Stomach smooth muscle (tissue), 2 donors: ENCODE data around the gene PRR20A.
"Not testable (repeated sequence)": the region's sequence is repeated elsewhere in the genome, so short reads cannot be mapped to it uniquely, and the experiment has no call there.

Experiments used
- H3K27ac ChIP-seq: one replicate; pipeline ENCODE4 v1.7.0; 2013; ENCODE audit warnings: mild to moderate bottlenecking, low read length, inconsistent platforms
- H3K27me3 ChIP-seq, 2 donors: one replicate each; pipeline ENCODE4 v1.7.0; 2013; ENCODE audit warnings: low read length in 2 of 2; ENCODE audit not compliant: insufficient read depth in 2 of 2, control insufficient read depth in 1 of 2
- H3K36me3 ChIP-seq, 2 donors: one replicate each; pipeline ENCODE4 v1.7.0; 2013; ENCODE audit warnings: low read length in 2 of 2; ENCODE audit not compliant: control insufficient read depth in 2 of 2, insufficient read depth in 2 of 2
- H3K4me1 ChIP-seq: one replicate; pipeline ENCODE4 v1.7.0; 2013; ENCODE audit warnings: low read length; ENCODE audit not compliant: control insufficient read depth, insufficient read depth
- H3K4me3 ChIP-seq, 2 donors: one replicate each; pipeline ENCODE4 v1.7.0; 2013; ENCODE audit warnings: low read length in 2 of 2
- H3K9ac ChIP-seq, 2 donors: one replicate each; pipeline ENCODE4 v1.7.0; 2013; ENCODE audit warnings: low read length in 2 of 2, mild to moderate bottlenecking in 1 of 2
- H3K9me3 ChIP-seq, 2 donors: one replicate each; pipeline ENCODE4 v1.7.0; 2013; ENCODE audit warnings: low read length in 2 of 2; ENCODE audit not compliant: control insufficient read depth in 2 of 2
- donor health status: healthy.
- donor health status: Pancreatic carcinoma.

Gene PRR20A

GRCh38 chr13:57160332-57160731 lies 19.6 kb downstream of the PRR20A start, which contains the start of gene PRR20D:
TSS of gene PRR20D (plus strand) at chr13:57160632. CDS start at chr13:57161019, 387 bp downstream.
- H3K27me3 ChIP-seq, H3K27ac ChIP-seq, H3K9ac ChIP-seq, H3K9me3 ChIP-seq, H3K36me3 ChIP-seq, H3K4me3 ChIP-seq, H3K4me1 ChIP-seq: not testable (repeated sequence)

GRCh38 chr13:57166897-57167296 lies 26.2 kb downstream of the PRR20A start, which contains the start of gene PRR20E:
TSS of gene PRR20E (plus strand) at chr13:57167197. CDS start at chr13:57167584, 387 bp downstream.
- not testable (repeated sequence) for H3K4me3 ChIP-seq, H3K36me3 ChIP-seq, H3K9ac ChIP-seq, H3K4me1 ChIP-seq, H3K9me3 ChIP-seq, H3K27me3 ChIP-seq, H3K27ac ChIP-seq

- no peaks in the 10 kb centered on the region for H3K9me3 ChIP-seq
- H3K4me1 ChIP-seq = no peaks in the 10 kb centered on the region
- no peaks in the 10 kb centered on the region for H3K36me3 ChIP-seq
- no peak overlapping the region for H3K9ac ChIP-seq
- no peak overlapping the region for H3K4me3 ChIP-seq
- H3K27me3 ChIP-seq = no peaks in the 10 kb centered on the region
- H3K27ac ChIP-seq = no peak overlapping the region
Observed at GRCh38 chr13:57191667-57192066, 50.9 kb downstream of the PRR20A start.
